ENCODE data around the gene NUDCD2.

Gene NUDCD2

DNA sequence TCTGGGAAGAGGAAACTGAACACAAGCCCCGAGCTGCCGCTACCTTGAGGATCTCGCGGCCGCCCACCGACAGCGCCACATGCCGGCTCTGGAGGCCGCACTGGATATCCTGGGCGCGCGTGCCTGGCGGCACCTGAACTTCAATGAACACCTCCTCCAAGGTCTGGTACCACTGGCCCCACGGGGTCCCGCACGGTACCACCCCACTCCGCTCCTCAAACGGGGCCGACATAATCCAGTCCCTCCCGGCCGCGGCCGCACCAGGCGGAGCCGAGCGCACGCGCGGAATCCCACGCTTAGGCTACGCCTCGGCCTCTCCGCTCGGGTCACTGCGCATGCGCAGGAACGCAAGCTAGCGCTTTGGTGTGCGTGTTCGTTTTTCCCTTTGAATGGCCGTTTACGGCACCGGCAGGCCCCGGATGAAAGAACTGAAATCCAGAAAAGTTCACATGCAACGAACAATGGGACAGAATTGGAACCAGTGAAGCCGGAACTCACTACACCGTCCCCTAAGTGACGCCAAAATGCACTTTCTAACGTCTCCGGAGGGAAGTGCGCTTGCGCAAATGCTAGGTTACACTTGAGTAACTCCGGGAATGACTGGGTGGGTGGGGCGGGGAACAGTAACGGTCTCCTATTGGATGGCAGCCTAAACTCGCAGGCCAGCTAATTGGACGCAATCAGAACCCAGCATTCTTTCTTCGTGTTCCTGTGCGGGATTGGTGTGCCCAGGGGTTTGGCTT, at the start of gene NUDCD2:
NUDCD2 (minus strand) TSS at position 284 of the 743 bp plus-strand sequence; CDS start at position 232, 52 bp downstream.
- Mint-ChIP-seq H3K27ac (peak within 1 kb of the TSS; percentile 99), H3K4me3 (peak within 1 kb of the TSS; percentile 94), H3K9me3 (peaks cover 1% of the 10 kb centered on the region), H3K36me3 (peaks cover 13% of the 10 kb centered on the region), H3K4me1 (peaks cover 21% of the 10 kb centered on the region), H3K27me3 (no peaks in the 10 kb centered on the region)
- DNase-seq (ENCODE audit: low spot score in 2 of 2) (peak; percentile 95 to 97), ATAC-seq (ENCODE audit: low read depth) (peak; percentile 77)

DNA sequence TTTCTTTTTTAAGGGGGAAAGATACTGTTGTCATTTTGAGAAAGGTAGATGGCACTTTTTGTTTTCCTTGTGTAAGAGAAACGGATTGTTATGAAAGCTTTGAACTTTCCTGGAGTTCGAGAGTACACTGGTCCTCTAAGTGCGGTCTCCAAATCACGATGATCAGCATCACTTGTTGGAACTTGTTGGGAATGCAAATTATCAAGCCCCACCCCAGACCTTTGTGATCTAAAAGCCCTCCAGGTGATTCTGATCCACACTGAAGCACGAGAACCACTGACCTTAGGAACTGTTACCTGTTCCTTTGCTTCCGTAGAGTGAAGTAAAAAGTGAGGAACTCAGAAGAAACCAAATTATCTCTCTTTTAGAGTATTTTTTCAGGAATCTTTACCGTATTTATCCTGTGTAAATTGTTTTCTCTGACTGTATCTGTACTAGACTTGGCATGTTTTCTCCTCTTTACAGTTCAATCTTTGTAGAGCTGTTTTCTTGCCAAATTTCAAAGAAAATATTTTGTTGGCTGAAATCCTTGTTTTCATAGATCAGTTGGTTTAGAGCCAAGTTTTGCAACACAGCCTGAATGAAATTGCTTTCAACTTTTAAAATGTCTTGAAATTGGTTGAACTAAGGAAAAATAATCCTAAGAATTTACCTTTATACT, 49.5 kb upstream of the NUDCD2 start:
- Mint-ChIP-seq H3K4me1 (peaks cover 26% of the 10 kb centered on the region), H3K27ac (peak overlapping the region; percentile 100), H3K9me3 (no peaks in the 10 kb centered on the region), H3K27me3 (no peaks in the 10 kb centered on the region), H3K36me3 (peaks cover 3% of the 10 kb centered on the region), H3K4me3 (peak overlapping the region; percentile 75)
- ATAC-seq (ENCODE audit: low read depth) (no peak), DNase-seq (ENCODE audit: low spot score in 2 of 2) (no peak)

- no peaks in the 10 kb centered on the region for H3K9me3 Mint-ChIP-seq
- no peak for DNase-seq (ENCODE audit: low spot score in 2 of 2)
- H3K4me1 Mint-ChIP-seq = peaks cover 33% of the 10 kb centered on the region
- H3K27me3 Mint-ChIP-seq = no peaks in the 10 kb centered on the region
- peak overlapping the region; percentile 100 for H3K27ac Mint-ChIP-seq
- H3K4me3 Mint-ChIP-seq = peak overlapping the region; percentile 75
- peaks cover 3% of the 10 kb centered on the region for H3K36me3 Mint-ChIP-seq
- ATAC-seq (ENCODE audit: low read depth) = no peak
These were observed 48.9 kb upstream of the NUDCD2 start for GRCh38 chr5:163508753-163509152.

- Mint-ChIP-seq H3K4me3 (peak overlapping the region; percentile 89), H3K9me3 (no peaks in the 10 kb centered on the region), H3K4me1 (peaks cover 38% of the 10 kb centered on the region), H3K27me3 (no peaks in the 10 kb centered on the region), H3K36me3 (no peaks in the 10 kb centered on the region), H3K27ac (peak overlapping the region; percentile 100)
- no peak for DNase-seq (ENCODE audit: low spot score in 2 of 2)
- ATAC-seq (ENCODE audit: low read depth) = no peak
These were observed 46.8 kb upstream of the NUDCD2 start for GRCh38 chr5:163506726-163507125.

DNA sequence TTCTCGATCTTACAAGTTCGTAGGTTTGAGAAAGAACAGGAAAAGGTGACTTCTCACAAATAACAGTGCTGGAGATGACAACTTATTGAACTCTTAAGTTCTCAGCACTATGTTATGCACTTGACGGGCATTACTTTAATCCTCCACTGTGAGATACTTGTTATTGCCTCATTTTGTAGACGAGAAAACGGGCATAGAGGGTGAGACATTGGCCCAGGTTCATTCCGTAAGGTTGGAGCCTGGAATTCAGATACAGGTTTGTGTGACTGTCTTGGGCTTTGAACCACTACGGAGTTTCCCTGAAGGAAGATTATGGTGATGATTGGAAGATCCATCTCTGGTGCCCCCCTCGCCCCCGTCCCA, 46.2 kb upstream of the NUDCD2 start:
- Mint-ChIP-seq H3K4me1 (peaks cover 37% of the 10 kb centered on the region), H3K36me3 (no peaks in the 10 kb centered on the region)
- ATAC-seq (ENCODE audit: low read depth) = peak; percentile 11

GRCh38 chr5:163505368-163506094, 45.6 kb upstream of the NUDCD2 start, which contains the start of gene MAT2B:
Gene MAT2B, plus strand, starts transcription at chr5:163505619. Its CDS starts 68 bp downstream, at chr5:163505687.
- DNase-seq (ENCODE audit: low spot score in 2 of 2) (peak; percentile 91 to 93), ATAC-seq (ENCODE audit: low read depth) (peak; percentile 84)
- peak within 1 kb of the TSS; percentile 100 for H3K27ac Mint-ChIP-seq
- H3K4me1 Mint-ChIP-seq = peaks cover 37% of the 10 kb centered on the region
- no peaks in the 10 kb centered on the region for H3K36me3 Mint-ChIP-seq
- H3K4me3 Mint-ChIP-seq = peak within 1 kb of the TSS; percentile 89
- H3K9me3 Mint-ChIP-seq = no peaks in the 10 kb centered on the region
- no peaks in the 10 kb centered on the region for H3K27me3 Mint-ChIP-seq

More for the DNA sequence above, 46.2 kb upstream of the NUDCD2 start:
- Mint-ChIP-seq H3K4me3 (peak overlapping the region; percentile 89), H3K27ac (peak overlapping the region; percentile 100), H3K9me3 (no peaks in the 10 kb centered on the region), H3K27me3 (no peaks in the 10 kb centered on the region)
- no peak for DNase-seq (ENCODE audit: low spot score in 2 of 2)

GRCh38 chr5:163505049-163505367, 45.1 kb upstream of the NUDCD2 start:
- DNase-seq (ENCODE audit: low spot score in 2 of 2) (no peak), ATAC-seq (ENCODE audit: low read depth) (peak; percentile 1)
- peak overlapping the region; percentile 100 for H3K27ac Mint-ChIP-seq
- no peaks in the 10 kb centered on the region for H3K36me3 Mint-ChIP-seq
- H3K9me3 Mint-ChIP-seq = no peaks in the 10 kb centered on the region
- peaks cover 37% of the 10 kb centered on the region for H3K4me1 Mint-ChIP-seq
- H3K27me3 Mint-ChIP-seq = no peaks in the 10 kb centered on the region
- H3K4me3 Mint-ChIP-seq = peak overlapping the region; percentile 89

DNA sequence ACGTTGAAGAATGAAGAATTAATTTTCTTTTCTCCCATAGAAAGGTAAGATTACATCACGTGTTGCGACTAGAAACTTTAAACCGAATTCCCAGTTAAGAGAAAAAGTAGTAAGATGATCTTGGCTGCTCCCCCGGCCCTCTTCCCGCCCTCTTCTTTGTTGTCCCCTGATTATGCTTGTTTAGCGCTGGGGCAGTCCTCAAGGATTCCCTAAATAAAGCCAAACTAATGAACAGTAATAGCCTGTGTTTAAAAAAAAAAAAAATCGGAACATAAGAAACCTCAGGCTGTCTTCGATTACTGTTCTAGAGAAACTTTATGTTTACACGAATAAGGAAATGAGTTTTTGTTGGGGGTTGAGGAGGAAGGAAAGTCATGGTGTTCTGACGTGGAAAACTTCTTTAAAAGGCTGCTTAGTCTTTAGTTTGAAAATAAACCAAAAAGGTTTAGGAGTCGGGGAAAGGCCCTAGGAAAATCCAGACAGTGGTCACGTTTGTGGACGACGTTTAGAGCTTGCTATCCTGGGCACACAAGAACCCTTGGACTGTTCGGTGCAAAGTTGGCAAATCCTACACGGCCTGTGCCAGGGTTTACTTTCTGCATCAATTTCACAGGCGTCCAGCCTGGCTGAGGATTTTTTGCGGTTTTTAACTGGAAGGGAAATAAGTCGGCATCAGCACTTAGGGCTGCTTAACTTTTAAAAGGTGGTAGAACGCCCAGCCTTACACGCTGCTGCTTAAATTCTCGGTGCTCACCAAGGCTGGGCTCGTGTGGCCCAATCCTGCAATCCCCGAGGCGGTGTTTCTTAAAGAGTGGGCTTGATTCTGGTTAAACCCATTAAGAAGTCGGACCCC, 44.4 kb upstream of the NUDCD2 start:
- H3K27ac Mint-ChIP-seq = peak overlapping the region; percentile 100
- DNase-seq (ENCODE audit: low spot score in 2 of 2) (peak in 1 of 2 donors; percentile 2), ATAC-seq (ENCODE audit: low read depth) (no peak)
- no peaks in the 10 kb centered on the region for H3K9me3 Mint-ChIP-seq
- no peaks in the 10 kb centered on the region for H3K36me3 Mint-ChIP-seq
- no peaks in the 10 kb centered on the region for H3K27me3 Mint-ChIP-seq
- H3K4me3 Mint-ChIP-seq = peak overlapping the region; percentile 89
- H3K4me1 Mint-ChIP-seq = peaks cover 35% of the 10 kb centered on the region

GRCh38 chr5:163503106-163504078, 43.5 kb upstream of the NUDCD2 start:
- Mint-ChIP-seq H3K36me3 (no peaks in the 10 kb centered on the region), H3K27me3 (no peaks in the 10 kb centered on the region), H3K9me3 (no peaks in the 10 kb centered on the region), H3K4me3 (peak overlapping the region; percentile 89), H3K4me1 (peaks cover 28% of the 10 kb centered on the region), H3K27ac (peak overlapping the region; percentile 100)
- DNase-seq (ENCODE audit: low spot score in 2 of 2) (no peak), ATAC-seq (ENCODE audit: low read depth) (no peak)

- peaks cover 22% of the 10 kb centered on the region for H3K4me1 Mint-ChIP-seq
- H3K36me3 Mint-ChIP-seq = no peaks in the 10 kb centered on the region
- no peaks in the 10 kb centered on the region for H3K9me3 Mint-ChIP-seq
- DNase-seq (ENCODE audit: low spot score in 2 of 2) (no peak), ATAC-seq (ENCODE audit: low read depth) (no peak)
- peak overlapping the region; percentile 100 for H3K27ac Mint-ChIP-seq
- H3K27me3 Mint-ChIP-seq = no peaks in the 10 kb centered on the region
- H3K4me3 Mint-ChIP-seq = peak overlapping the region; percentile 82
These were observed 42.6 kb upstream of the NUDCD2 start for GRCh38 chr5:163502521-163502920.

GRCh38 chr5:163498886-163499285, 39.0 kb upstream of the NUDCD2 start:
- Mint-ChIP-seq H3K9me3 (no peaks in the 10 kb centered on the region), H3K27me3 (no peaks in the 10 kb centered on the region), H3K4me3 (no peak overlapping the region), H3K4me1 (peaks cover 9% of the 10 kb centered on the region), H3K36me3 (no peaks in the 10 kb centered on the region), H3K27ac (no peak overlapping the region)
- no peak for DNase-seq (ENCODE audit: low spot score in 2 of 2)
- no peak for ATAC-seq (ENCODE audit: low read depth)

DNA sequence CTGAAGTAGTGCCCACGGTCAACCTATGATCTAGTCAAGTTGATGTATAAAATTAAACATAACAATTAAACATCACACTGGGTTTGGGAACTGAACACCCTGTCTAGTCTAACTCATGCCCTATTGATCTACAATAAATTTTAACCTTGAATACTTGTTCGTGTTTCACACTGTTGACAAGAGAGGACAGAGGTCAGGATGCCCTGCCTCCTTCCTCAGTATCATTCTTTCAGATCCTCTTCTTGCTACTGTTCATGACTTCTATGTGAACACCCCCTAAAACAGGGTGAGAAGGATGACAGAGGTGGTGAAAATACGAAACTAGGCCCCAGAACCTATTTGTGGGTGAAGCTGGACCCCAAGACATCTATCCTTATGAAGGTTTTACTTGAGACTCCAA, 37.4 kb upstream of the NUDCD2 start:
- DNase-seq (ENCODE audit: low spot score in 2 of 2) (no peak), ATAC-seq (ENCODE audit: low read depth) (no peak)
- H3K9me3 Mint-ChIP-seq = no peaks in the 10 kb centered on the region
- no peaks in the 10 kb centered on the region for H3K27me3 Mint-ChIP-seq
- no peak overlapping the region for H3K27ac Mint-ChIP-seq
- H3K4me1 Mint-ChIP-seq = no peaks in the 10 kb centered on the region
- no peaks in the 10 kb centered on the region for H3K36me3 Mint-ChIP-seq
- H3K4me3 Mint-ChIP-seq = no peak overlapping the region

DNA sequence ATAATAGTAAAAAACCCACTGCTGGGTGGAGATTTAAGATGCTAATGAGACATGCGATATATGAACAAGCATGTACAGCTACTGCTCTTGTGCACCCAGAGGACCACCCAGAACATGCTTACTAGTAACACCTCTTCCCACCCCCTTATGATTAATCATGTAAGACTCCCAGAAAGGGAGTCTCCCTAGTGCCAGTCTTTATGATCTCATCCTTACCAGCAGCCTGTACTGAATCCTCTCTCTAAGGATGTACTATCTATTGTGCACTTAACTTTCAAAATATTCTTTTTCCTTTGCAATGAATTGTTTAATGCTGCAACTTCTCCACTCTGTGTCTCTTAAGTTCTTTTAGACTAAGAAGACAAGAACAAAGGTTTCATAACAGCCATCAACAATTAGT, 36.4 kb upstream of the NUDCD2 start:
- Mint-ChIP-seq H3K4me1 (no peaks in the 10 kb centered on the region), H3K9me3 (no peaks in the 10 kb centered on the region), H3K27me3 (no peaks in the 10 kb centered on the region), H3K4me3 (no peak overlapping the region), H3K27ac (no peak overlapping the region), H3K36me3 (no peaks in the 10 kb centered on the region)
- ATAC-seq (ENCODE audit: low read depth) (no peak), DNase-seq (ENCODE audit: low spot score in 2 of 2) (no peak)

Data from memory B cell (primary cell).